ENCODE data around the gene DRAP1. TPM values are rescaled to one million over a fixed set of nuclear protein-coding genes. Genes with fewer than 3 reads are reported as not detected.

Gene DRAP1
- total and polyA plus RNA-seq, 4 experiments from 2014 or later = 78.2 to 102 (median 84.6) TPM

DNA sequence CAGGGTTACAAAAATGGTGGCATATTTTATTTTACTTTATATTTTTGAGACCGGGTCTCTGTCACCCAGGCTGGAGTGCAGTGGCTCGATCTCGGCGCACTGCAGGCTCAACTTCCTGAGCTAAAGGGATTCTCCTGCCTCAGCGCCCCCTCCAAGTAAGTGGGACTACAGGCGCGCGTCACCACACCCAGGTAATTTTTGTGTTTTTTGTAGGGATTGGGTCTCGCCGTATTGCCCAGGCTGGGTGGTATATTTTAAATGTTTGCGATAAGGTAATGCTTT lies 18.4 kb upstream of the DRAP1 start:
- Mint-ChIP-seq H3K27me3 (peaks cover 0 to 1% of the 10 kb centered on the region in 2 donors), H3K9me3 (no peaks in the 10 kb centered on the region), H3K4me1 (peaks cover 5 to 23% (median 7%) of the 10 kb centered on the region in 4 donors), H3K36me3 (no peaks in the 10 kb centered on the region), H3K4me3 (peak overlapping the region in 7 of 8 donors; percentile 37 to 84 (median 64)), H3K27ac (peak overlapping the region; percentile 69 to 93 (median 88))
- Histone ChIP-seq H3K36me3 (ENCODE audit: insufficient read depth, low read length) (no peaks in the 10 kb centered on the region), H3K27me3 (ENCODE audit: insufficient read depth, low read length) (peaks cover 4% of the 10 kb centered on the region), H3K27ac (ENCODE audit: low read depth, low read length) (peak overlapping the region; percentile 37), H3K4me1 (ENCODE audit: insufficient read depth, low read length) (peaks cover 21% of the 10 kb centered on the region), H3K9me3 (ENCODE audit: control insufficient read depth in 1 of 2, low read length in 2 of 2) (no peaks in the 10 kb centered on the region), H3K4me3 (ENCODE audit: low read length in 2 of 2) (no peak overlapping the region)
- intact Hi-C loops (cut with micrococcal nuclease) = loop anchor here (1.0 kb wide), 3 partner anchors 11 to 60 kb away; partner anchors contain the start of genes C11orf68, CCDC85B, DRAP1 and SART1
- CTCF ChIA-PET (ENCODE audit: partially characterized antibody) = interaction anchor here (1.1 to 11.2 kb wide), 3 partner anchors 13 to 71 kb away, joined by 3 to 162 read pairs (median 8); partner anchors contain the start of genes C11orf68, CCDC85B and FIBP
- no peak for DNase-seq
- POLR2A ChIA-PET (ENCODE audit: partially characterized antibody) = interaction anchor here (0.6 to 3.4 kb wide), 17 partner anchors 8 to 356 kb away, joined by 3 to 97 read pairs (median 4); partner anchors contain the start of genes BANF1, C11orf68, CCDC85B and CFL1

DNA sequence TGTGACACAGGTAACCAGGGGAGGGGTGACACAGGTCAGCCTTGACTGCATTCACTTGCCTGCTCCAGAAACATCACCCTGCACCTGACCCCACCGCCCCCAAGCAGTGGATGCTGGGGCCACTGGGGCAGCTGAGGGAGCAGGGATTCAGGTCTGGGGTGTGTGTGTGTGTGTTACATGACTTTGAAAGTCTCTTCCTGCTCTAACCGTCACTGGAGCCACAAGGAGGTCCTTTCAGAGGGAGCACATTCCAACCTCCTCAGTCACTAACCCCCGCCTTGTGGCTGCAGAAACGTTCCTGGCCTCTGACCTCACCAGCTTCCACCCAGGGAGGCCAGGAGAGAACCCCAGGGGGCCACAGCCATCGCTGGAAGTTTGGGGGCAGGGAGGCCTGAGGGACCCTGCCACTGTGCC lies 16.2 kb upstream of the DRAP1 start:
- Histone ChIP-seq H3K4me3 (ENCODE audit: low read length in 2 of 2) (no peak overlapping the region), H3K9me3 (ENCODE audit: control insufficient read depth in 1 of 2, low read length in 2 of 2) (no peaks in the 10 kb centered on the region), H3K27ac (ENCODE audit: low read depth, low read length) (no peak overlapping the region), H3K36me3 (ENCODE audit: insufficient read depth, low read length) (no peaks in the 10 kb centered on the region), H3K4me1 (ENCODE audit: insufficient read depth, low read length) (peaks cover 21% of the 10 kb centered on the region), H3K27me3 (ENCODE audit: insufficient read depth, low read length) (peaks cover 4% of the 10 kb centered on the region)
- Mint-ChIP-seq H3K27ac (peak overlapping the region in 1 of 7 donors; percentile 59), H3K27me3 (peaks cover 0 to 1% of the 10 kb centered on the region in 2 donors), H3K9me3 (no peaks in the 10 kb centered on the region), H3K4me1 (peaks cover 4 to 17% (median 7%) of the 10 kb centered on the region in 4 donors), H3K4me3 (no peak overlapping the region), H3K36me3 (no peaks in the 10 kb centered on the region)
- intact Hi-C loops (cut with micrococcal nuclease) = no loop called here
- ChIA-PET CTCF (ENCODE audit: partially characterized antibody) (interaction anchor here (11.2 kb wide), 1 partner anchor 15 kb away, joined by 162 read pairs; the partner anchor contains the start of genes CCDC85B and FIBP), POLR2A (ENCODE audit: partially characterized antibody) (no interaction called here)
- no peak for DNase-seq

DNA sequence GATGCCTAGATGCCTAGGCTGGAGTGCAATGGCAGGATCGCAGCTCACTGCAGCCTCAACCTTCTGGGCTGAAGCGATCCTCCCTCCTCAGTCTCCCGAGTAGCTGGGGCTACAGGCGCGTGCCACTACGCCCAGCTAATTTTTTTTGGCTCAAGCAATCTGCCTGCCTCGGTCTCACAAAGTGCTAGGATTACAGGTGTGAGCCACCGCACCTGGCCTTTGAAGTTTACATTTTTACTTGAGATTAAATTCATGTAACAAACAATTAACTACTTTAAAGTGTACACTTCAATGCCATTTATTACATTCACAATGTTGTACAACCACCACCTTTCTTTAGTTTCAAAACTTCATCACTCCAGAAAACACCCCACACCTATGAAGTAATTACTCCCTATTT lies 15.5 kb upstream of the DRAP1 start:
- ChIA-PET POLR2A (ENCODE audit: partially characterized antibody) (no interaction called here), CTCF (ENCODE audit: partially characterized antibody) (interaction anchor here (11.2 kb wide), 1 partner anchor 16 kb away, joined by 162 read pairs; the partner anchor contains the start of genes CCDC85B and FIBP)
- Histone ChIP-seq H3K36me3 (ENCODE audit: insufficient read depth, low read length) (no peaks in the 10 kb centered on the region), H3K27ac (ENCODE audit: low read depth, low read length) (no peak overlapping the region), H3K9me3 (ENCODE audit: control insufficient read depth in 1 of 2, low read length in 2 of 2) (no peaks in the 10 kb centered on the region), H3K4me3 (ENCODE audit: low read length in 2 of 2) (no peak overlapping the region), H3K27me3 (ENCODE audit: insufficient read depth, low read length) (peaks cover 4% of the 10 kb centered on the region), H3K4me1 (ENCODE audit: insufficient read depth, low read length) (peaks cover 20% of the 10 kb centered on the region)
- H3K4me3 Mint-ChIP-seq = no peak overlapping the region
- DNase-seq = no peak
- peaks cover 3 to 15% (median 7%) of the 10 kb centered on the region in 4 donors for H3K4me1 Mint-ChIP-seq
- H3K27me3 Mint-ChIP-seq = peaks cover 0 to 1% of the 10 kb centered on the region in 2 donors
- H3K27ac Mint-ChIP-seq = peak overlapping the region in 3 of 7 donors; percentile 32 to 59 (median 53)
- no peaks in the 10 kb centered on the region for H3K36me3 Mint-ChIP-seq
- H3K9me3 Mint-ChIP-seq = no peaks in the 10 kb centered on the region
- intact Hi-C loops (cut with micrococcal nuclease) = no loop called here

DNA sequence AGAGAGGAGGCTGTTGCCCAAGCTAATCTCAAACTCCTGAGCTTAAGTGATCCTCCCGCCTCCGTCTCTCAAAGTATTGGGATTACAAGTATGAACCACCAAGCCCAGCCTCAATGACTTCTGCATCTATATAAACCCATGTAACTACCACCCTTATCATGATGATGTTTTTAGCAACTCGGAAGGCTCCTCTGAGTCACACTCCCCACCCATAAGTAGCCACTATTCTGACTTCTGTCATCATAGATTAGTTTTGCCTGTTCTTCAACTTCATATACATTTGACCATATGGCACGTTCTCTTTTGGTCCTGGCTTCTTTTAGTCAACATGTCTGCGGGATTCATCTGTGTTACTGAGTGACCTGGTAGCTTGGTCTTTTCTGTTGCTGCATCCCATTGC lies 12.6 kb upstream of the DRAP1 start:
- CTCF ChIA-PET (ENCODE audit: partially characterized antibody) = interaction anchor here (1.8 to 2.3 kb wide), 2 partner anchors 16 to 22 kb away, joined by 9 to 12 read pairs; partner anchors contain the start of gene CCDC85B
- Mint-ChIP-seq H3K27me3 (peaks cover 3 to 8% of the 10 kb centered on the region in 2 donors), H3K36me3 (no peaks in the 10 kb centered on the region), H3K27ac (no peak overlapping the region), H3K9me3 (no peaks in the 10 kb centered on the region), H3K4me1 (peaks cover 2 to 13% (median 5%) of the 10 kb centered on the region in 4 donors), H3K4me3 (no peak overlapping the region)
- POLR2A ChIA-PET (ENCODE audit: partially characterized antibody) = interaction anchor here (0.6 to 1.6 kb wide), 4 partner anchors 12 to 122 kb away, joined by 3 to 5 read pairs (median 4); partner anchors contain the start of genes C11orf68, CCDC85B and DRAP1
- DNase-seq = no peak
- no peak overlapping the region for H3K4me3 ChIP-seq (ENCODE audit: low read length in 2 of 2)
- H3K27ac ChIP-seq (ENCODE audit: low read depth, low read length) = no peak overlapping the region
- H3K27me3 ChIP-seq (ENCODE audit: insufficient read depth, low read length) = no peaks in the 10 kb centered on the region
- H3K9me3 ChIP-seq (ENCODE audit: control insufficient read depth in 1 of 2, low read length in 2 of 2) = no peaks in the 10 kb centered on the region
- no peaks in the 10 kb centered on the region for H3K36me3 ChIP-seq (ENCODE audit: insufficient read depth, low read length)
- H3K4me1 ChIP-seq (ENCODE audit: insufficient read depth, low read length) = no peaks in the 10 kb centered on the region
- intact Hi-C loops (cut with micrococcal nuclease) = no loop called here

DNA sequence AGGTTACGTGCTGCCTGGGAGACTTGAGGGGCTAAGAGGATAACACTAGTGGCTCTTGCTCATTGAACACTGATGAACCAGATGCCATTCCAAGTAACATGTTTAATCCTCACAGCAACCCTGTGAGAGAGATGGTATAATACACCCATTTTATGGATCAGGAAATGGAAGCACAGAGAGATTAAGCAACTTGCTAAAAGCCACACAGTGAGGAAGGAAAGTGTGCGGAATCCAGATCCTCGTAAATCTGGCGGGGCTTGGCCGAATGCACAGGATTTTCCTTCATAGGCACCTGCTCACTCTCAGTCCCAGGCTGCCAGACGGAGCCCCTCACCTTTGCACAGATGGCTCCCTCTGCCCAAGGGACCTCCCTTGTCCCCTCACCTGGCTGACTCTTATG lies 11.3 kb upstream of the DRAP1 start:
- Histone ChIP-seq H3K9me3 (ENCODE audit: control insufficient read depth in 1 of 2, low read length in 2 of 2) (no peaks in the 10 kb centered on the region), H3K4me1 (ENCODE audit: insufficient read depth, low read length) (no peaks in the 10 kb centered on the region), H3K4me3 (ENCODE audit: low read length in 2 of 2) (no peak overlapping the region), H3K36me3 (ENCODE audit: insufficient read depth, low read length) (no peaks in the 10 kb centered on the region), H3K27me3 (ENCODE audit: insufficient read depth, low read length) (no peaks in the 10 kb centered on the region), H3K27ac (ENCODE audit: low read depth, low read length) (no peak overlapping the region)
- intact Hi-C loops (cut with micrococcal nuclease) = no loop called here
- ChIA-PET CTCF (ENCODE audit: partially characterized antibody) (no interaction called here), POLR2A (ENCODE audit: partially characterized antibody) (interaction anchor here (1.0 to 1.6 kb wide), 2 partner anchors 11 to 74 kb away, joined by 3 to 4 read pairs; partner anchors contain the start of genes C11orf68 and DRAP1)
- Mint-ChIP-seq H3K36me3 (no peaks in the 10 kb centered on the region), H3K27ac (no peak overlapping the region), H3K9me3 (no peaks in the 10 kb centered on the region), H3K27me3 (peaks cover 3 to 7% of the 10 kb centered on the region in 2 donors), H3K4me1 (peaks cover 2 to 6% (median 5%) of the 10 kb centered on the region in 4 donors), H3K4me3 (no peak overlapping the region)
- DNase-seq = no peak

DNA sequence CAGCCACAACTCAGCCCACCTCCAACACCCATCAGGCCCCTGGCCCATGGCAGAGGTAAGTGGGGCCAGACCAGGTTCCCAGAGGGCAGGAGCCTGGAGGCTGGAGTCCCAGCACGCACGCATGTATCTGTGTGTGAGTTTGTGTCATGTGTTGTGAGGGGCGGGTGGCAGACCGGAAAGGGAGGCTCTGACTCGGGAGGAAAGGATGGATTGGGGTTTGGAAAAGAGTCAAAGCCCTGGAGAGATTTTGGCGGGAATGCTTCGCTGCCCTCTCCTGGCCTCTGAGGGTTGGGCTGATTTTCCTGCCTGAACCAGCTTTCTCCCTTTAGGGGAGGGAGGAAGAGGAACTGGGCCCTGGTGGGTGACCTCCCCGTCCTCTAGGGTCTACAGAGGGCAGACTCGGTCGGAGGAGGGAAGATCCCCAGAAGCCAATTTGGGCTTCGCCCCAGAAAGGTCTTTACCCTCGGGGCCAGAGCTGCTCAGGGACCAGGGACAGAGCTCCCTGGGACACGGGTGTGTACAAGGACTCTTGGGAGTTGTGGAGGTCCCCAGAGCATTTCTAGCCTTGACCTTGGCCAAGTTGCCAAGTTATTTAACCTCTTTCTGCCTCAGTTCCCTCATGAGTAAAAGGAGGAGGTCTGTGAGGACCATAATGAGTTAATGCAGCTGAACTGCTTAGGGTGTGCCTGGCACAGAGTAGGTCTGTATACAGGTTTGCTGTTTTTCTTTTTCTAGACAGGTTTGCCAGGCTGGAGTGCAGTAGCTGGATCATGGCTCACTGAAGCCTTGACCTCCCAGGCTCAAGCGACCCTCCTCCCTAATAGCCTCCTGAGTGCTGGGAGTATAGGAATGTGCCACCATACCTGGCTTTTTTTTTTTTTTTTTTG lies 7.3 kb upstream of the DRAP1 start:
- intact Hi-C loops (cut with micrococcal nuclease) = no loop called here
- CTCF ChIA-PET (ENCODE audit: partially characterized antibody) = interaction anchor here (1.6 to 3.0 kb wide), 3 partner anchors 21 to 27 kb away, joined by 9 to 13 read pairs (median 11); partner anchors contain the start of genes CCDC85B and FIBP
- no peak overlapping the region for H3K27ac Mint-ChIP-seq

DNA sequence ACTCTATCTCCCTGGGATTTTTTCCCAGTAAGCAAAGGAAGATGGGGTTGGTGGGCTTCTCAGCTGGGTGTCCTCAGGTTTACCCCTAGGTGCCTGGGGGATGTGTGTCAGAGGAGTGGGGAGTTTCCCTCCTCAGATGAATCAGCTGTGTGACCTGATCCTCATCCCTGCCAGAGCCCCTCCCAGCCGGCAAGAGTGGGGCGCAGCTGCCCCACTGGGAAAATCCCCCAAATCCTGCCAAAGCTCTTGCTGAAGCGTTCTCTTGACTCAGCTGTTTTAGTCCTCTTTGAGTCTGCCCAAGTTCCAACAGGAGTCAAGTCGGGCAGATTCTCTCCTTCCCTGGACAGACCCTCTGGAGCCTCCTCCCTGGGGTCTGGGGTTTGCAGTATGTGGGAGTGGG lies 6.4 kb upstream of the DRAP1 start:
- H3K4me1 Mint-ChIP-seq = peaks cover 15 to 39% (median 24%) of the 10 kb centered on the region in 4 donors
- peaks cover 3 to 7% of the 10 kb centered on the region in 2 donors for H3K27me3 Mint-ChIP-seq
- H3K36me3 Mint-ChIP-seq = peaks cover 0 to 5% of the 10 kb centered on the region in 2 donors
- Histone ChIP-seq H3K27ac (ENCODE audit: low read depth, low read length) (no peak overlapping the region), H3K9me3 (ENCODE audit: control insufficient read depth in 1 of 2, low read length in 2 of 2) (no peaks in the 10 kb centered on the region), H3K4me3 (ENCODE audit: low read length in 2 of 2) (no peak overlapping the region), H3K4me1 (ENCODE audit: insufficient read depth, low read length) (peaks cover 21% of the 10 kb centered on the region), H3K27me3 (ENCODE audit: insufficient read depth, low read length) (no peaks in the 10 kb centered on the region), H3K36me3 (ENCODE audit: insufficient read depth, low read length) (no peaks in the 10 kb centered on the region)
- no peaks in the 10 kb centered on the region for H3K9me3 Mint-ChIP-seq
- no peak for DNase-seq
- no peak overlapping the region for H3K27ac Mint-ChIP-seq
- POLR2A ChIA-PET (ENCODE audit: partially characterized antibody) = interaction anchor here (1.3 kb wide), 1 partner anchor 23 kb away, joined by 7 read pairs; the partner anchor contains the start of gene CCDC85B
- intact Hi-C loops (cut with micrococcal nuclease) = no loop called here
- CTCF ChIA-PET (ENCODE audit: partially characterized antibody) = interaction anchor here (3.0 kb wide), 2 partner anchors 22 to 28 kb away, joined by 11 to 13 read pairs; partner anchors contain the start of gene CCDC85B
- H3K4me3 Mint-ChIP-seq = no peak overlapping the region

More for the DNA sequence above, 7.3 kb upstream of the DRAP1 start:
- peaks cover 0 to 5% of the 10 kb centered on the region in 2 donors for H3K36me3 Mint-ChIP-seq
- peaks cover 3 to 7% of the 10 kb centered on the region in 2 donors for H3K27me3 Mint-ChIP-seq
- Histone ChIP-seq H3K4me1 (ENCODE audit: insufficient read depth, low read length) (peaks cover 12% of the 10 kb centered on the region), H3K9me3 (ENCODE audit: control insufficient read depth in 1 of 2, low read length in 2 of 2) (no peaks in the 10 kb centered on the region), H3K4me3 (ENCODE audit: low read length in 2 of 2) (no peak overlapping the region), H3K36me3 (ENCODE audit: insufficient read depth, low read length) (no peaks in the 10 kb centered on the region), H3K27ac (ENCODE audit: low read depth, low read length) (no peak overlapping the region), H3K27me3 (ENCODE audit: insufficient read depth, low read length) (no peaks in the 10 kb centered on the region)
- DNase-seq = no peak
- peaks cover 11 to 30% (median 20%) of the 10 kb centered on the region in 4 donors for H3K4me1 Mint-ChIP-seq
- H3K9me3 Mint-ChIP-seq = no peaks in the 10 kb centered on the region
- no peak overlapping the region for H3K4me3 Mint-ChIP-seq
- POLR2A ChIA-PET (ENCODE audit: partially characterized antibody) = interaction anchor here (1.3 kb wide), 1 partner anchor 22 kb away, joined by 7 read pairs; the partner anchor contains the start of gene CCDC85B
